Measurements from ENCODE around the gene BEGAIN.

Gene BEGAIN, protein sequence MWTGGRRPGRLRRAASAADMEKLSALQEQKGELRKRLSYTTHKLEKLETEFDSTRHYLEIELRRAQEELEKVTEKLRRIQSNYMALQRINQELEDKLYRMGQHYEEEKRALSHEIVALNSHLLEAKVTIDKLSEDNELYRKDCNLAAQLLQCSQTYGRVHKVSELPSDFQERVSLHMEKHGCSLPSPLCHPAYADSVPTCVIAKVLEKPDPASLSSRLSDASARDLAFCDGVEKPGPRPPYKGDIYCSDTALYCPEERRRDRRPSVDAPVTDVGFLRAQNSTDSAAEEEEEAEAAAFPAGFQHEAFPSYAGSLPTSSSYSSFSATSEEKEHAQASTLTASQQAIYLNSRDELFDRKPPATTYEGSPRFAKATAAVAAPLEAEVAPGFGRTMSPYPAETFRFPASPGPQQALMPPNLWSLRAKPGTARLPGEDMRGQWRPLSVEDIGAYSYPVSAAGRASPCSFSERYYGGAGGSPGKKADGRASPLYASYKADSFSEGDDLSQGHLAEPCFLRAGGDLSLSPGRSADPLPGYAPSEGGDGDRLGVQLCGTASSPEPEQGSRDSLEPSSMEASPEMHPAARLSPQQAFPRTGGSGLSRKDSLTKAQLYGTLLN

GRCh38 chr14:100587086-100587762, at the start of gene BEGAIN:
Gene BEGAIN (minus strand): TSS chr14:100587417. CDS start chr14:100587290, 127 bp downstream.
- peak within 1 kb of the TSS; percentile 66 for H3K4me3 ChIP-seq (ENCODE audit: low read length)
- H3K4me1 ChIP-seq (ENCODE audit: insufficient read depth, low read length): no peaks in the 10 kb centered on the region
- H3K27ac ChIP-seq (ENCODE audit: low read length): no peak within 1 kb of the TSS
- H3K27me3 ChIP-seq (ENCODE audit: insufficient read depth, low read length): peaks cover 79% of the 10 kb centered on the region
- H3K36me3 ChIP-seq (ENCODE audit: insufficient read depth, low read depth, low read length): no peaks in the 10 kb centered on the region
- no peak within 1 kb of the TSS for H3K9ac ChIP-seq (ENCODE audit: low read depth, low read length)
- H3K9me3 ChIP-seq (ENCODE audit: insufficient read depth, low read depth, low read length): no peaks in the 10 kb centered on the region

GRCh38 chr14:100636559-100636958, 49.3 kb upstream of the BEGAIN start:
- Histone ChIP-seq H3K4me3 (ENCODE audit: low read length) (no peak overlapping the region), H3K27ac (ENCODE audit: low read length) (no peak overlapping the region), H3K36me3 (ENCODE audit: insufficient read depth, low read depth, low read length) (no peaks in the 10 kb centered on the region), H3K9ac (ENCODE audit: low read depth, low read length) (no peak overlapping the region), H3K4me1 (ENCODE audit: insufficient read depth, low read length) (no peaks in the 10 kb centered on the region), H3K27me3 (ENCODE audit: insufficient read depth, low read length) (no peaks in the 10 kb centered on the region; the same call in 1 of the 2 replicates), H3K9me3 (ENCODE audit: insufficient read depth, low read depth, low read length) (no peaks in the 10 kb centered on the region)

GRCh38 chr14:100634026-100634425, 46.8 kb upstream of the BEGAIN start:
- H3K9me3 ChIP-seq (ENCODE audit: insufficient read depth, low read depth, low read length): no peaks in the 10 kb centered on the region
- H3K4me3 ChIP-seq (ENCODE audit: low read length): no peak overlapping the region
- no peaks in the 10 kb centered on the region for H3K4me1 ChIP-seq (ENCODE audit: insufficient read depth, low read length)
- H3K27me3 ChIP-seq (ENCODE audit: insufficient read depth, low read length): no peaks in the 10 kb centered on the region; the same call in 1 of the 2 replicates
- H3K36me3 ChIP-seq (ENCODE audit: insufficient read depth, low read depth, low read length): no peaks in the 10 kb centered on the region
- no peak overlapping the region for H3K9ac ChIP-seq (ENCODE audit: low read depth, low read length)
- no peak overlapping the region for H3K27ac ChIP-seq (ENCODE audit: low read length)

DNA sequence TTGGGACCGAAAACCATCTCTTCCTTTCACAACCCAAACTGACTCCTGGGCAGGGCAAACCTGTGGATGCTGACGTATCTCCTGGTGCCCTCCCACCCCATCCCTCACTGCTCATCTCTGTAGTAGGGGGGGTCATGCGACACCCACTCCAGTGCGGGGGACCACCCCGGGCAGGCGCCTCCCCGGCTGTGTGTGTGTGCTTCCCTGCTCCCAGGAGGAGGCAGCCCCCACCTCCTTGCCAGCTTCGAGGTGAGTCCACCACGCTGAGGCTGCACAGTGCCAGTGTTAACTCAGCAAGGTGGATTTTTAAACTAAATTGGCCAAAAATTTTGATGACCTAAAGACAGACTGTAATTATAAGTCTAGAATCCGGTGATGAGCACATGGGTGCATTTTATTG, 46.2 kb upstream of the BEGAIN start:
- no peaks in the 10 kb centered on the region for H3K9me3 ChIP-seq (ENCODE audit: insufficient read depth, low read depth, low read length)
- H3K4me1 ChIP-seq (ENCODE audit: insufficient read depth, low read length): no peaks in the 10 kb centered on the region

GRCh38 chr14:100629696-100630095, 42.5 kb upstream of the BEGAIN start:
- no peak overlapping the region for H3K4me3 ChIP-seq (ENCODE audit: low read length)
- no peak overlapping the region for H3K27ac ChIP-seq (ENCODE audit: low read length)
- no peaks in the 10 kb centered on the region for H3K36me3 ChIP-seq (ENCODE audit: insufficient read depth, low read depth, low read length)
- no peaks in the 10 kb centered on the region for H3K9me3 ChIP-seq (ENCODE audit: insufficient read depth, low read depth, low read length)
- H3K9ac ChIP-seq (ENCODE audit: low read depth, low read length): no peak overlapping the region
- no peaks in the 10 kb centered on the region for H3K4me1 ChIP-seq (ENCODE audit: insufficient read depth, low read length)
- no peaks in the 10 kb centered on the region; the same call in 1 of the 2 replicates for H3K27me3 ChIP-seq (ENCODE audit: insufficient read depth, low read length)

More for the DNA sequence above, 46.2 kb upstream of the BEGAIN start:
- H3K9ac ChIP-seq (ENCODE audit: low read depth, low read length): no peak overlapping the region
- no peak overlapping the region for H3K4me3 ChIP-seq (ENCODE audit: low read length)
- H3K27ac ChIP-seq (ENCODE audit: low read length): no peak overlapping the region
- no peaks in the 10 kb centered on the region for H3K36me3 ChIP-seq (ENCODE audit: insufficient read depth, low read depth, low read length)
- H3K27me3 ChIP-seq (ENCODE audit: insufficient read depth, low read length): no peaks in the 10 kb centered on the region; the same call in 1 of the 2 replicates

DNA sequence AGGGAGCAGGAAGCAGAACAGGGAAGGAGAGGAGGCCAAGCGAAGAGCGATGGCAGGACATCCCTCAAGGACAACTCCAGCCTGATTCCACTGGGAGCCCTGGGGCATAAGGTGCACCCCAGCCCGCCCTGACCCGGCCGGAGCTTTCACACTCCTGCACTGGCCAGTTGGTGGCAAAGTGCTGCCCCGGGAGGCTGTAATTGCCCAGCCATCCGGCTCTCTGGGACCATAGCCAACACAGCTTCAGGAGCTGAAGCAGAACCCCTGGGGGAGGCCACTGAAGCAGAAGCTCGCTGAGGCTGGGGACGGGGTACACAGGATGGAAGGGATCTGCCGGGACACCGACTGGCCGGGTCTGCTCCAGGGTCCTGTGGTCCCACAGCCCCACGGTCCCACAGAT, 41.9 kb upstream of the BEGAIN start:
- H3K4me3 ChIP-seq (ENCODE audit: low read length): no peak overlapping the region
- H3K36me3 ChIP-seq (ENCODE audit: insufficient read depth, low read depth, low read length): no peaks in the 10 kb centered on the region
- no peak overlapping the region for H3K27ac ChIP-seq (ENCODE audit: low read length)
- no peaks in the 10 kb centered on the region for H3K4me1 ChIP-seq (ENCODE audit: insufficient read depth, low read length)
- H3K9ac ChIP-seq (ENCODE audit: low read depth, low read length): no peak overlapping the region
- no peaks in the 10 kb centered on the region; the same call in 1 of the 2 replicates for H3K27me3 ChIP-seq (ENCODE audit: insufficient read depth, low read length)
- H3K9me3 ChIP-seq (ENCODE audit: insufficient read depth, low read depth, low read length): no peaks in the 10 kb centered on the region

DNA sequence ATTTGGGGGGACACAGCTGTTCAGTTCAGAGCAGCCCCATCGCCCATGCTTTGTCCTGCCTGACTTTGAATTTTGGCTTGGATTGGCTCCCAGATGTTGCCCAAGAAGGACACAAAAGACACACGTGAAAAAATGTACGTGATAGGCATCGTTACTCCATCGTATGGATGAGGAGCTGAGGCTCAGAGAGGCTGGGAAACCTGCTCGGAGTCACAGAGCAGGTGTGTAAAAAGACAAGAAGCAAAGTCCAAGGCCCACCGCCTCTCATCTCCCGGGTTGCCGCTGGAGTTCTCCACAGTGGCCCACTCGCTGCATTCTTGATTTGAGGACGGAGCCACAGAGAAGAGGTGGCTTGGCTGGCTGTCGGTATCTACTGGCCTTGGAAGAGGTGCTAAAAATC, 41.0 kb upstream of the BEGAIN start:
- Histone ChIP-seq H3K36me3 (ENCODE audit: insufficient read depth, low read depth, low read length) (no peaks in the 10 kb centered on the region), H3K27me3 (ENCODE audit: insufficient read depth, low read length) (no peaks in the 10 kb centered on the region; the same call in 1 of the 2 replicates), H3K4me3 (ENCODE audit: low read length) (no peak overlapping the region), H3K27ac (ENCODE audit: low read length) (no peak overlapping the region), H3K4me1 (ENCODE audit: insufficient read depth, low read length) (no peaks in the 10 kb centered on the region), H3K9me3 (ENCODE audit: insufficient read depth, low read depth, low read length) (no peaks in the 10 kb centered on the region), H3K9ac (ENCODE audit: low read depth, low read length) (no peak overlapping the region)

DNA sequence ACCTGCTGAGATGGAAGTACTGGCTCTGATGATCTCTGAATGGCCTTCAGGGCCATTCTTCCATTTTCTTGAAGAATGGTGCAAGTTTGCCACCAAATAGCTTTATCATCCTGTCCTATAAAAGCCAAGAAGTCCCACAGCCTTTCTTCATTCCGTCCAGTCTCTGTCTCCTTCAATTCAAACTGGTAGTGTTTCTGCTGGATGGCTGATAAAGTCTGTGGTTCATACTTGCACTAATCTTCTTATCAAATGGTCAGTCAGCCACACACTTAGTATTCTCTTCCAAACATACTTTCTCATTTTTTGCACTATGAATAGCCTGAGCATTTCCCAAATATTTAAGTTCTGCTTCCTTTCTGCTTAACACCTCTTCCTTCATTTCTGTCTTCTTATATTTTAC, 39.4 kb upstream of the BEGAIN start:
- no peak overlapping the region for H3K27ac ChIP-seq (ENCODE audit: low read length)
- H3K27me3 ChIP-seq (ENCODE audit: insufficient read depth, low read length): no peaks in the 10 kb centered on the region
- no peaks in the 10 kb centered on the region for H3K9me3 ChIP-seq (ENCODE audit: insufficient read depth, low read depth, low read length)
- H3K4me1 ChIP-seq (ENCODE audit: insufficient read depth, low read length): no peaks in the 10 kb centered on the region
- H3K9ac ChIP-seq (ENCODE audit: low read depth, low read length): no peak overlapping the region
- H3K4me3 ChIP-seq (ENCODE audit: low read length): no peak overlapping the region
- no peaks in the 10 kb centered on the region for H3K36me3 ChIP-seq (ENCODE audit: insufficient read depth, low read depth, low read length)

DNA sequence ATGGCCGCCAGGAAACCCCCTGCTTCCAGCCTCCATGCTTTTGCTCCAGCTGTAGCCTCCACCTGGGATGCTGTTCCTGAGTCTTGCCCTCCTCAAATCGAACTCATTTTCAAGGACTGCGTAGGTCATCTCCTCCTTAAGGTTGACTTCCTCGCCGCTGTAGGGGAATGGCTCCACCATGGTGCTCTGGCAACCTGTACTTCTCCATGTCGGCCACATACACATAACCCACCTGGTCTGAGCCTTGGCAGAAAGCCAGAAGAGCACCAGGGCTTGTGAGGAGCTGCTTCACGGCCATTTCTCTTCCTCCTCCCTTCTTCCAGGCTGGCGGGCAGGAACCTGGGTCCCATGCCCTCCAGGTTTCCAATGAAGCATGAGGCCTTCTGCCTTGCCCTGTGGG, 36.7 kb upstream of the BEGAIN start:
- Histone ChIP-seq H3K27ac (ENCODE audit: low read length) (no peak overlapping the region), H3K4me1 (ENCODE audit: insufficient read depth, low read length) (no peaks in the 10 kb centered on the region), H3K9ac (ENCODE audit: low read depth, low read length) (no peak overlapping the region), H3K36me3 (ENCODE audit: insufficient read depth, low read depth, low read length) (no peaks in the 10 kb centered on the region), H3K27me3 (ENCODE audit: insufficient read depth, low read length) (peaks cover 4% of the 10 kb centered on the region; the same call in 1 of the 2 replicates), H3K9me3 (ENCODE audit: insufficient read depth, low read depth, low read length) (no peaks in the 10 kb centered on the region), H3K4me3 (ENCODE audit: low read length) (no peak overlapping the region)

GRCh38 chr14:100623557-100623956, 36.3 kb upstream of the BEGAIN start:
- H3K27me3 ChIP-seq (ENCODE audit: insufficient read depth, low read length): peaks cover 5% of the 10 kb centered on the region; the same call in 1 of the 2 replicates

DNA sequence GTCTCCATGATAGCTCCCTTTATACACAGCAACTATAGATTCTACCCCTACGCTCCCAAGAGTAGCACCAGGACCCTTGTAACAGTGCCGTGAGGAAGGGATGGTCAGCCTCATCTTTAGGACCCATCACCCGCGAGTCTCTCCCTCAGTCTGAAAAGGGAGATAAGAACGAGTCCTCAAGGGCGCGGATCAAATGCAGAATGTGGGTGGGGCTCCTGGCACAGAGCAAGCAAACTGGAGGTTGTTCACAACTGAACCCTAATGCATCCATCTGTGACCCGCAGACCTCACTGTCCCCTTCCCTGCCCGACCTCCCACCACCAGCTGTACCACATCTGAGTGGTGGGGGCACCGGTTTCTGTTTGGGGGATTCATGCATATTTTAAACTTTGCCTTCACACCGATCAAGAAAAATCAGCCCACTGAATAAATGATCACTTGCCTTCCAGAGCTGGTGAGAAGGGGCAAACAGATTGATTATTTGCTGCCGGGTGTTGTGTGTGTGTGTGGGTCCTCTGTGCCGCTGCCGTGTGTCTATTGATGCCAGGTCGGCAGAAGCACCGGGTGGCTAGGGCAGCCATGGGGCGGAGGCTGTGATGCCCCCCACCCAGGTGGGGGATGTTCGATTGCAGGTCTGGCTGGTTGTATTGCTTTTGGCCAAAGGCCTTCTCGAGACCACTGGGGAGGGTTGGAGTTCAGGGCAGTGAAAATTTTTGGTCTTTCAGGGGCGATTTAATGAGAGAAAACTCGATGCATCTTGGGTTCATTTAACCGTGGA, 35.7 kb upstream of the BEGAIN start:
- H3K4me3 ChIP-seq (ENCODE audit: low read length): no peak overlapping the region
- no peak overlapping the region for H3K9ac ChIP-seq (ENCODE audit: low read depth, low read length)
- H3K9me3 ChIP-seq (ENCODE audit: insufficient read depth, low read depth, low read length): no peaks in the 10 kb centered on the region
- no peaks in the 10 kb centered on the region for H3K36me3 ChIP-seq (ENCODE audit: insufficient read depth, low read depth, low read length)
- no peaks in the 10 kb centered on the region; the same call in none of the 2 replicates for H3K4me1 ChIP-seq (ENCODE audit: insufficient read depth, low read length)
- peaks cover 10% of the 10 kb centered on the region for H3K27me3 ChIP-seq (ENCODE audit: insufficient read depth, low read length)
- H3K27ac ChIP-seq (ENCODE audit: low read length): no peak overlapping the region

More at GRCh38 chr14:100623557-100623956, 36.3 kb upstream of the BEGAIN start:
- Histone ChIP-seq H3K9ac (ENCODE audit: low read depth, low read length) (no peak overlapping the region), H3K36me3 (ENCODE audit: insufficient read depth, low read depth, low read length) (no peaks in the 10 kb centered on the region), H3K4me3 (ENCODE audit: low read length) (no peak overlapping the region), H3K4me1 (ENCODE audit: insufficient read depth, low read length) (no peaks in the 10 kb centered on the region; the same call in 1 of the 2 replicates), H3K27ac (ENCODE audit: low read length) (no peak overlapping the region), H3K9me3 (ENCODE audit: insufficient read depth, low read depth, low read length) (no peaks in the 10 kb centered on the region)

Data from iPS-20b (cell line).